ENCODE data around the gene AP3S1.
A peak's percentile ranks its signal among the peaks of the same experiment; 100 is the strongest.

The AP3S1 gene

DNA sequence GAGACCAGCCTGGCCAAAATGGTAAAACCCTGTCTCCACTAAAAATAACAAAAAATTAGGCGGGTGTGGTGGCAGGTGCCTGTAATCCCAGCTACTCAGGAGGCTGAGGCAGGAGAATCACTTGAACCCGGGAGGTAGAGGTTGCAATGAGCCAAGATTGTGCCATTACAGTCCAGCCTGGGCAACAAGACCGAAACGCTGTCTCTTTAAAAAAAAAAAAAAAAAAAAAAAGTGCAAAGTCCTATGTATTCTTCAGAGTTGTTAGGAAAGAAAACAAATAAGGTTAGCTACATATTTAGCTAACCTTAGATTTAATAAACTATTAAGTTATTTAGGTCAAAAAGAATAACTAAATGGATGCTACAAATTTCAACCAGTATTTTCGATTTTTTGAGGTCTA, 11.8 kb upstream of the AP3S1 start:
- DNase-seq = no peak

DNA sequence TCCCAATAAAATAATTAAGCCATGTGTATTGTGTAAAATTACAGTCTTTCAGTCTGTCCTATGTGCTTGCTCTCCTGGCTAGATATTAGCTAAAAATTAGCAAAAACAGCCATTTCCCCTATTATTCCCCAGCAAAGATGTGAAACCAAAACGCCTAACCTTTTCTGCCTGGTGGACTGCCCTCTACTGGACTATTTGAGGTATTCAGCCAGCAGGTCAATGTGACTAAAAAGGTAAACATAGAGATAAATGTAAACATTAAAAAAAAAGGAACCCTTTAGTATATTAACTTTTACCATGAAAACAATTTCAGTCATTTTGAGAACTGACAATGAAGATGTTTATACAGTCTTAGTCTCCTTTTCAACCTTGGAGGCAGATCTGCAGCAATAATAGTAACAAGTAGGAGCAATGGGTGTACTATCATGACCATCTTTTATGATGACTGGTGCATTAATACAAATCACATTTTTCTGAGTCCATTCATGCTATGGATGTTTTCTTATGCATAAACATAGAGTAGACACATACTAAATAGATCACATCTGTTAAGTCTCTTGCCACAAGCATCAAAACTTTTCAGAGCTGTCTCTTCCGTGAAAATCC, 10.5 kb upstream of the AP3S1 start:
- peak; percentile 69 for DNase-seq

DNA sequence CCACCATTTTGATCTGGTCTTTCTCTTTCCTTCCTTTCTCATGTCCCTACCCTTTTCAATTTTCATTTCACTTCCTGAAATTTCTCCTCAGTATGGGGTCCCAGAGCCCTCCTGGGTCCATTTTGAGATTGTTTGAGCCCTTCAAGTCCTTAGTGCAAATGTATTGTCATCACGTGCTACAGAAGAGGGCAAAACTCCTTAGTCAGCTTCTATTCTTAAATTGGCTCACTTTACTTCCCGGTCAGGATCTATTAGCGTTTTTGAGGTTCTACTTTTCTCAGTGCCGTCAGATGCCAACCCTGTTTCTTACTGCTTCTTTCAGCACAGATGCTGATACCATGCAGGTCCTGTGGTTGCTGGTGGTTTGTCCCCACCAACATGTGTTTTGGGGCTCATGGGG, 6.3 kb upstream of the AP3S1 start:
- no peak for DNase-seq

DNA sequence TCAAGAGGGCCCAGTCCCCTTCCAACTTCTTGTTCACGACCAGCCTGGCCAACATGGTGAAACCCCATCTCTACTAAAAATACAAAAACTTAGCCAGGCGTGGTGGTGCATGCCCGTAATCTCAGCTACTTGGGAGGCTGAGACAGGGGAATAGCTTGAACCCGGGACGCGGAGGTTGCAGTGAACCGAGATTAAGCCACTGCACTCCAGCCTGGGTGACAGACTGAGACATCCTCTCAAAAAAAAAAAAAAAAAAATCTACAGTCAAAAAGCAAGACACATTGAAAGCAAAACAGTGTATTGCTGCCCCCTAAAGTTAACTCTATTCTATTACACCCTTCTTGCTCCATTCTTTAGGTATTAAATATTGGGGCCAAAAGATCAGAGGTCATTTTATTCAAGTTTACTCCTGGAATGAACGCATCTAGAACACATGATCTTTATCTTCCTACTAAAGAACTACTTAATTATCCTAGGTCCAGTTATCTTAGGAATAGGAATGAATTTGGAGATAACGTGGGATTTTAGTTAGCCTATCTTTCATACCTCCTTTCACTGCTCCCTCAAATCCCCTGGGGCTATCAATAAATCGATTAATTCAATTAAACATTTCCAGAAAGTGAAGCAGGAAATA, 2.7 kb upstream of the AP3S1 start:
- DNase-seq = no peak

DNA sequence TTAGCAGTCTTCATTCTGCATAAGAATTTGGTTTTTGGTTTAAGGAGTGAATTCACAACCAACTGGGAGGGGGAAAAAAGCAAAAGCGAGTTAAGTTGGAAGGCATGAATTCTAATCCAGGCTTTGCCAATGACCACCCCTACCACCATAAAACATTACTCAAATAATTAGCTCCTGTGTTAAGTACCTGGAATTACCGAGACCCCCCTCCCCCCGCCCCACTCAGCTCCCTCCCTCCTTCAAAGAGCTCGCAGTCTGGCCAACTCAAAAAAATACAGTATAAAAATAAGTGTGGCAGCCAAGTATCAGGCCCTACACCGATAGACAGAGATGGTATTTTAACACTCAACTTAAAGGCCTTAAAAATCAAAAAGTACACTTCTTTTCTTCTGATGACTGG, 862 bp upstream of the AP3S1 start:
- no peak for DNase-seq

DNA sequence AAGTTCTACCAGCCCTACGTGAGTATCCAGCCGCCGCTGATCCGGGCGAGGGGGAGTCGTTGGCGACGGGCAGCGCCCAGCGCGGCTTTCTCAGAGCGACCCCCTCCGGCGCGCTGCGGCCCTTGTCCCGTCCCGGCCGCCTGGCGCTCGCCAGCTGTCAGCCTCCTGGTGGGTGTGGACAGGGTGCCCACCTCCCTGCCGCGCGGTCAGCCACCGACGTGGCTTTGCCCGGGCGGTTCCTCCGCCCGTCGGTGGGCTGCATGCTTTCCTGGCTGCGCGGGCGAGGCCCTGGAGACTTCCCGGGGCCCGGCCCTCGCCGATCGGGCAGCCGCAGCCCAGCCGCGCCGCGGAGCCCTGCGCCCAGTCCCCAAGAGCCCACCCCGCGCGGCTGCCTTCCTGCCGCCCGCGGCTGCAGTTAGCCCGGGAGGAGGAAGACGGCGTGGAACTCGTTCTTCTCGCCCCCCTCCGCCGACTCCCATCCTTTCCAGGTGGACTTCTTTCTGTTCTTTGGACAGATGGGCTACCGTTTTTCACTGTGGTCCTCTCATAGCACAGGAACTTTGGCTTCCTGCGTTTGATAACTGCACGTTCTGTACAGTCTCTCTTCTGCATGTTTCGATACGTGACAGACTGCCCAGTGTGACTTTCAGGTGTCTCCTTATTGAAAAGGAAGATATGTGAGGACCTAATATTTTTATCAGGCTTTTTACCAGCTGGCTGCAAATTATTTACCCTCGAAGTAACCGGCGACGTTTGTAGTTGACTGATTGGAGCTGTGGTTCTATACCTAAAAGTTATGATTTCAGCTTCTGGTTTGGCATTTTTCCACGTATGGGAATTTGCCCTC, 577 bp downstream of the AP3S1 start:
- DNase-seq = no peak

DNA sequence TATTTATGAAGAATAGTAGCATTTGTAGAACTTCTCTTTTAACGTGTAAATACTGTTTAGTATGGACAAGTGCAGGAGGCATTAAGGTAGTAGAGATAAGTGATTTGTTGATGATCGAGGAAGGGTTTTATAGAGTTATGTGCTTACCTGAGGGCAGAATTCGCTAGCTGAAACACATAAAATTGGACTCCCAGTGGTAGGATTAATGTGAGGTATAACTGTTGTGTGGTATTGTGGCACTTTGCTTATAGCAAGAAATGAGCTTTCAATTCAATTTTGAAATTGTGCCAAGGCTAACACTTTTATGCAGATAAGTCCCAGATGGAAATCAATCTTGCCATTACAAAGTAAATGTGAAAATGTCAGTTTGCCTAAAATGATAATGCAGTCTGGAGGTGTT, 1.2 kb downstream of the AP3S1 start:
- no peak for DNase-seq

DNA sequence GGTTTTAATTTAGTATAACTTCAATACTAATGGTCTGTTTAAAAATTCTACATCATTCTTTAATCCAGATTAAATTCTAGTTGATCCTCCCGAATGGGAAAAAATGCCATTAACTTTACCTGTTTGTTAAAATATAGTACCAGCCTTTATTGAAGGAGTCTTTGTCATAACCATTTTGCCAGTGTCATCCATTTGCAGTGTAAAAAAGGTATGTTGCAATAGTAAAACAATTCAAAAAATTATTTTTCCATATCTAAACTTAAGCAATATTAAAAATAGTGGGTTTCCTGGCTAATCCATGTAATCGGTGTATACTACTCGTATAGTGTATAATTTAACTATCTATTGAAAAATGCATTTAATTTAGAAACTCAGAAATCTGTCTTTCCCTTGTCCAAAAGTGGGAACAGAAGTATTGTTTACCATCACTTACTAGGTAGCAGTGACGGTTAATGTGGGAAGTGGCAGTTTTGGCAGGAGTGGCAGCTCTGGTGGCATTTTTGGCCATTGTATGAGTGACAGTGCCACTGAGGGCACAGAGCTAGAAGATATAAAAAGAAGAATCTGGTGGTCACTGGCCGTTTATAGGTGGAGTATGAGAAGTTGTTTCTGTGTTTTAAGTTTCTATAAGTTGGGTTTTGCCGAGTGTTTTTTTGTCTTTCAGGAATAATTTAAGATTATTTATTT, 1.9 kb downstream of the AP3S1 start:
- no peak for DNase-seq

DNA sequence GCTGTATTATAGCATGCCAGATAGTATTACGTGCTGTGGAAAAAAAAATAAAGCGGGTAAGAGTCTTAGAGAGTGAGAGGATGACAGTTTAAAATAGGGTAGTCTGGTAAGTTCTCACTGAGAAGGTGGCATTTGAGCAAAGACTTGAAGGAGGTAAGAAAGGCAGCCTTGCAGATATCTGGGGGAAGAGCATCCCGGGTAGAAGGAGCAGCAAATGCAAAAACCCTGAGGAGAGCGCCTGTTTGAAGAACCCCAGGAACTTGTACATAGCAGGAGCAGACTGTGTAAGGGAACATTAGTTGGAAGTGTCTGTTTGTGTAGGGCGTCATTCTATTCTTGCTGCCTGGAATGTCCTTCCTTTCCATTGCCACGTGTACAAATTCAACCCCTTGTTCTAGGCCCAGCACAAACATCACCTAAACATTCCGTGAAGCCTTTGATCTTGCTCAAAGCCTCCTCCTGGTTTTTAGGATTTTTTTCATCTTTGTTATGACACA, 2.6 kb downstream of the AP3S1 start:
- no peak for DNase-seq

DNA sequence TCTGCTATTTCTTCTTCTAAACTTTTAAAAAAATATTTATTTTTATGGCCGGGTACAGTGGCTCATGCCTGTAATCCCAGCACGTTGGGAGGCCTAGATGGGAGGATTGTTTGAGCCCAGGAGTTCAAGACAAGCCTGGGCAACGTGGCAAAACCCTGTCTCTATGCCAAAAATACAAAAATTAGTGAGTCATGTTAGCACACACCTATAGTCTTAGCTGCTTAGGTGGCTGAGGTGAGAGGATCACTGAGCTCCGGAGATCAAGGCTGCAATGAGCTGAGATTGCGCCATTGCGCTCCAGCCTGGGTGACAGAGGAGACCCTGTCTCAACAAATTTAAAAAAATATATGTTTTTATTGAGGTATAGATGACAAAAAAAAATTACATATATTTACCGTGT, 5.6 kb downstream of the AP3S1 start:
- no peak for DNase-seq

DNA sequence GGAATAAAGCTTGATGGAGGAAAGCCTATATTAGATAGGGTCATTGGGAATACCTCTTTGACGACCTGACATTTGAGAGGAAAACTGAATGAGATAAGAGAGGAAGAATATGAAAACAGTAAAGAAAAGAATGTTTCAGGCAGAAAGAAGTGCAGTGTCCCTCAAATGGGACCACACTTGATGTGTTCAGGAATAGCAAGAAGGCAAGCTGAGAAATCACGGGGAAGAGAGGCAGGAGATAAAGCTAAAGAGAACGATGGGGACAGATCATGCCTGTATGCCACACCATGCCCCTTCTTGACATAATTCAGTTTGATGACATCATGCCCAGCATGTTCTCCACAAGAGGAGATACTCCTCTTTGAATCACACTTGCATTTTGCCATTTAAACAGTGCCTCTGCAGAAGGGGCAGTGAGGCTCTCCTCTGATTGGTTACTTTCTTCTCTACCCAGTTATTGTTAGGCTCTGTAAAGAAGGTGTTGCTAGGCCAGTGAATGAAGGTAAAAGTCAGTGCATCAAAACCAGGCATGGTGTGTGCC, 7.6 kb downstream of the AP3S1 start:
- DNase-seq = no peak

DNA sequence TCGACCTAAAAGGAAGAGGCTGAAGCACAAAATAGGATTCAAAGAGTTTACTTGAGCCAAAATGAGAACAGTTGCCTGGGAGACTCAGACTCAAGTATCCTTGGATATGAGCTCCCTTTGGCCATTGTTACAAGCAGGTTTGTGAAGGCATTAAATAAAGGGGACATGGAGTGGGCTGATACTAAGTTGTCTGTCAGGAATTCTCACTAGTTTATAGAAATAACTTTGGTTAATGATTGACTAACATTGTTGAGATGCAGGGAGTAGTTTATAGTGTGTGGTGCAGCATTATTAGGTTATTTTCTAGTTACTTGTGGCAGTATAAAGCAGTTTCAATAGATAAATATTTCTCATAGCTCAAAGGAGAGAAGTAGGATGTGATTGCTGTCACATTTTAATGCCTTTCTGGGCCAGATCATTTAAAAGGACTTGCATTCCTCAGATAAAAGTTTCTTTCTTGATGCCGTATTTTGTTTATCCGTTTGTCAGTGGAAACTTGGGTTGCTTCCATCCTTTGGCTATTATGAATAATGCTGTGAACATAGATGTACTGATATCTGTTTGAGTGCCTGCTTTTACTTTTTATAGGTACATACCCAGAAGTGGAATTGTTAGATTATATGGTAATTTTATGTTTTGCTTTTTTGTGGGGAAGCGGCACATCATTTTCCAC, 9.1 kb downstream of the AP3S1 start:
- DNase-seq = no peak

DNA sequence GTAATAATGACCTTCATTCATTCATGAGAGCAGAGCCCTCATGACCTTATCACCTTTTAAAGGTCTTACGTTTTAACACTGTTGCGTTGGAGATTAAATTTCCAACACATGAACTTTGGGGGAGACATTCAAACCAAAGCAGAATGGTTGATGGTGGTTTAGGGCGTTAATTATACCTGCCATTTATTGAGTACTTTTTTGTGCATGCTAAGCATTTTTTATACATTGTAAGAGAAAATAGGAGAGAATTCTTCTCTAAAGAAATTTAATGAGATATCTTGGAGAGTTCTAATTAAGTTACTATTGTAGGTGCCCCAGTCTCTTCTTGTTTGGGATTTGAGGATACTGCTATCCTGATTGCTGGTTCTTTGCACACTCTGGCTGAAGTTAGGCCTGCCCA, 12.4 kb downstream of the AP3S1 start:
- DNase-seq = no peak

DNA sequence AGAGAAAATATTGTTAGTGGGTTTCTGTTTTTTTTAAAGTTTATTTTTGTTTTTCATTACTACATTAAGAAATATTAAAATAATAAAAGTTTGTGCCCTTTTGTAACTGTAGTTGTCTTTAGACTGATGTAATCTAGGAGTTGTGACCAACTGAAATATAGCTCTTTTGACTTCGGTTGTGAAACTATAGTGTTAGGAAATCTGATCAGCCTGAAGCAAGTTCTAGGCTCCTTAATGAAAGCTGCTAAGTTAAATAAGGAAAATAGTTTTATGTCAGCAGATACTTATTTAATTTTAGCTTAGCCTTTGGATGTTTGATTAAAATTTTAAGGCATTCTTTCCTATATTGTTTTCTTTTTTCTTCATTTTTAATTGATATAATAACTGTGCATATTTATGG, 14.2 kb downstream of the AP3S1 start:
- no peak for DNase-seq

DNA sequence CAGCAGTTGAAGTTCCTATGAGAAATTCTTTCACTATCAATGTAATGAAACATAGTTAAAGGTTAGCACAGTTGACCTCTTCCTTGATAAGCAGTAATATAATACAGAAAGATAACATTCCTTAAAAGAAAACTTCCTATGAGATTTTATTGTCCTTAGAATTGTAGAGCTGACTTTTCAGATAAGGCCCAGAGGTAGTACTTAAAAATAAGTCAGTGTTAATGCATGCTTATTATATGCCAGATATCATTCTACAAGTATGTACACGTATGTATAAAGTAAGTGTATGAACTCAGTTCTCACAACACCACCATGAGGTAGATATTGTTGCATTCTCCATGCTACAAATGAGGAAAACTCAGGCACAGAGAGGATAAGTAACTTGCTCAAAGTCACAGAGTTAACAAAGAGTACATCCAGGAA, 15.3 kb downstream of the AP3S1 start:
- no peak for DNase-seq

DNA sequence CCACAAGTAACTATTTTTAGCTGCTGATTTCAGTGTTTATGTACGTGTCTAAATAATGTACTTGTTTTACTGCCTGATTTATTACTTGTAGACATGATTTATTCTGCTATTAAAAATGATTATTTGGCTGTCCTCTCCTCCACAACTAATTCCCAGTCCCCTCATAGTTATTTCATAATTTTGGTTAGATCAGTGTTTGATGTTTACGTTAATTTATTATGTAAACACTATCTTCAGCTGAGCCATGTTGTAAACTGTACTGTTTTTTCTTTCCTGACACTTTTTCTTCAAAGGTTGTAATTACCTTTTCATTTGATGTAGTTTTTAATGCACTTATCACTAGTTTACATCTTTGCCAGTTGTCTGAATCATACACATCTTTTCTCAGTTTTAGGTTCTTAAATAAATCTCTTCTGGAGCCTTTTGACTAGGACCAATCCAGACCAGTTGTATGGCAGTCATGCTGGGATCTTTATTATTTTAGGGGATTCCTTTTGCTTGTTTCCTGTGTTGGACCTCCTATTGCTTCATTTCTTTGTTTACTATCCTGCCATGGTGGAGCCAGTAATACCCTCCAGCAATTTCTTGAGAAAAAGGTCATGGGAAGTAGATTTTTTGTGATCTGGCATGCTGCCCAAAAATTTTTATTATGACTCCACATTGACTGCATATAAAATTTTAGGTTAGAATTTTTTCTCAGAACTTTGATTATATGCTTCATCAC, 16.1 kb downstream of the AP3S1 start:
- DNase-seq = no peak

DNA sequence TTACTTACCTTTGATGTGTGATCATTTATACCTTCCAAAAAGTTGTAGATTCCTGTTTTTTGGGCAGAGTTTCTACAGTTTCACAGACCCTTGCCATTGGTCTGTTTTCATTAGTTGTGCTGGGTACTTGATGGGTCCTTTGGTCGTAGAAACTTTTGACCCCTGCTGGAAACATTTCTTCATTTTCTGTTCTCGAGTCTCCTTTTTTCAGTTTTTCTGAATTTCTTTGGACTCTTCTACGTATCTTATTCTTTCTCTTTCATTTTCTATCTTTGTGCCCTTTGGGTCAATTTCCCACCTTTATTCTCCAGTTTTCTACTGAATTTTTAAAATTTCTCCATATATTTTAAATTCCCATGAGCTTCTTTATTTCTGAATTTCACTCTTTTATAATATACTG, 16.7 kb downstream of the AP3S1 start:
- DNase-seq = no peak

DNA sequence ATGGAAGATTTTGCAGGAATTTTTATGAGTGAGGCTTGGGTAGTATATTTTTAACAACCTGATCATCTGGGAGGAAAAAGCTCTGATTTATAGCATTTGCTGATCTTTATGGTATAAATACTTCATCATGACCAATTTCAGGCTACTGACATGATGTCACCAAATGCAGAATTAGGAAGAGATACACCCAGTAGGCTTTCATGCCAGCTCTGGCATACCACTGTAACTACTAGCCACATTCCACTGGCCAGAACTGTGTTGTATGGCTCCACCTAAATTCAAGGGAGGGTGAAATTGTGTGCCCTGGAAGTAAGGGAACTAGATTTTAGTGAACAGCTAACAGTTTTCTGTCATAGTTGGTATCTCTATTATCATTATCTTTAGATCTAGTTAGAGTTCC, 17.6 kb downstream of the AP3S1 start:
- no peak for DNase-seq

DNA sequence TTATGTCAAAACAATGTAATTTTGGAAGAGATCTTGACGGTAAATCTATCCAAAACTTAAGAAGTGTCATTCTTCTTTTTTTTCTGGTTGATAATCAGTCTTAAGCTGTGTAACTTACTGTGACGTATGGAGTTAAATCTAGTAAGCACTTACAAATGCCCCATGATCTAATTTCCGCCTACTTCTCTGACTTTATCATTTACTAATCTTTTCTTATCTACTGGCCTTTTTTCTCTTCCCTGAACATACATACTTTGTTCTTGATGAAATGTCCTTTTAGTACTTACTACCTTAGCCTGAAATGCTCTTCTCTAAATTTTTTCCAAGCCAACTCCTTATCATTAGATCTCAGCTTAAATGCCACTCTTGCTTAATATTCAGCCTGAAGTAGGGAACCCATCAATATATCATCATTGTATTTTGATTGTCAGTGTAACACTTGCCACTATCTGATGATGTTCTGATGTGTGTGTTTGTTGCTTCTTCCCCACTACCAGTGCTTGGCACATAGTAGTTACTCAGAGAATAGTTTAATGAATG, 27.6 kb downstream of the AP3S1 start:
- no peak for DNase-seq

DNA sequence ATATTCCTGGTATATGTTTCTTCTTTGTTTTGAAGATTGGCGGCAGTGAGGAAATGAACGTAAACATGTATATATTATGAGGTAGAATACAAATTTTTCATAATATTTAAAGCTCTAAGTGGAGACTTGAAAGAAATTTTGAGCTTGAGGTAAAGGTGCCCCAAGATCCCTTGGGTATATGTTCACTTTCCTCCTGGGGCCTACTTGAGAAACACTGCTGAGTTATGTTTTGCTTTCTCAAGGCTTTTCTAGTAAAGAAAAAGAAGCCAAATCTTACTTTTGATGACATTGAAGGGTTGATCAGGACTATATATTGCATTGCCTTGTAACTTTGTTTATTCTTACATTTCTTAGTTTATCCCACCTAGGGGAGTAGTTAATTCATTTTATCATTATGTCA, 30.7 kb downstream of the AP3S1 start:
- no peak for DNase-seq

DNA sequence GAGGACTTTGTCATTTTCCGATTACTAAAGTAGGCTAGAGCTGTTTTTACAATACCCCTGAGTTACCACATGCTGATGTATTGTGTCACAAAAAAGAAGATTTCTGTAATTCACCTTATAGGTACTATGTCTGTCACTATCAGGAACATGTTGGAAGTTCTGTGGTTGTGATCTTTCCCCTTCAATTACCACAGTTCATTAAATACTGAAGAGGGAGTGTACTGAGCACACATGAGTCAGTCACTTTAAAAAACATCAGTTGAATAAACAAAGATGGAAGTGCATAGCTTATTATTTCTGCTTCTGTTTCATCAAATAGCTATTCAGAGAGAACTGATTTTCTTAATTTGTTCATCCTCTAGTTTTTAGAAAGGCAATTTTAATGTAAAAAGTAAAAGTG, 31.7 kb downstream of the AP3S1 start:
- DNase-seq = no peak

DNA sequence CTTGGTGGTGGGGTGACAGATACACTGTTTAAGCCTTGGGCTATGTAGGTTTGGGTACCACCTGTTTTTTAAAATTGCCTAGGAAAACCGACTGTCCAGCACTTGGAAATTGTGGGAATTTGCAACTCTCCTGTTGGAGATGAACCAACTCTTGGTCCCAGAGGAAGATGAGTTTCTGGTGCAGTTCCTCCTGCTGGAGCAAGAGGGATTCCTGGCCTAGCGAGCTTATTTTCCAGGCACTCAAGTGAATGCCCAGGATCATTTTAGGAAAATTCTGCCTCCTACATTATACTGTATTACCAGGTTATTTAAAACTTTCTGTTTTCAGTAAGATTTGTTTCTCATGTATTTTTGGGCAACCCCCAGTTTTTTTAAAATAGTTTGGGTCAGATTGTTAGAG, 33.7 kb downstream of the AP3S1 start:
- DNase-seq = no peak
